SK-N-MC (cell line): Measurements from ENCODE around the gene PAK1IP1.

Source experiments
- EZH2 ChIP-seq: fragments of 200-600 bp; sonication (generic); IDR thresholded peaks from one replicate; pipeline ENCODE4 v1.6.1; 2017; ENCODE audit warnings: antibody characterized with exemption
- FOXP2 ChIP-seq: optimal IDR thresholded peaks from 2 replicates; pipeline ENCODE3; 2011; ENCODE audit warnings: mild to moderate bottlenecking, moderate library complexity; ENCODE audit not compliant: insufficient read depth; ENCODE audit errors: extremely low read length, control extremely low read depth
- POLR2AphosphoS5 ChIP-seq: IDR thresholded peaks from 2 replicates; pipeline ENCODE4 v1.6.1; 2012; ENCODE audit warnings: mild to moderate bottlenecking, low read depth, low read length, borderline replicate concordance

GRCh38 chr6:10733863-10734262 lies 39.1 kb downstream of the PAK1IP1 start:
- TF ChIP-seq POLR2AphosphoS5: no peak
- TF ChIP-seq EZH2: no peak
- no peak for TF ChIP-seq FOXP2
